Right cardiac atrium (tissue), 5 donors: ENCODE measurements around the gene USP19. TPM values are rescaled to one million over a fixed set of nuclear protein-coding genes. Genes with fewer than 3 reads are reported as not detected.

ENCODE experiments used
- ATAC-seq, 2 donors: fragments of 200-7000 bp; cut with Tn5 transposase; one replicate each; pipeline versions ENCODE4 v1.8.0 to v1.9.1; 2020; ENCODE audit warnings: moderate library complexity in 2 of 2, mild to moderate bottlenecking in 1 of 2
- DNase-seq, 3 donors: peaks; one replicate each; pipeline ENCODE4 v3.0.0-alpha.2; 2020
- H3K27ac ChIP-seq: one replicate; pipeline ENCODE4 v1.5.1; 2013; ENCODE audit warnings: mild to moderate bottlenecking, low read length, control low read depth, moderate library complexity
- H3K27me3 ChIP-seq: one replicate; pipeline ENCODE4 v1.6.1; 2013; ENCODE audit not compliant: control insufficient read depth, insufficient read depth
- H3K4me1 ChIP-seq: one replicate; pipeline ENCODE4 v1.6.1; 2013; ENCODE audit warnings: low read length; ENCODE audit not compliant: control insufficient read depth, insufficient read depth
- H3K4me3 ChIP-seq: one replicate; pipeline ENCODE4 v1.5.1; 2013; ENCODE audit warnings: low read length, control low read depth
- H3K9me3 ChIP-seq: one replicate; pipeline ENCODE4 v1.6.1; 2013; ENCODE audit warnings: low read length; ENCODE audit not compliant: control insufficient read depth
- WGBS: extraction: QIAGEN DNeasy Blood & Tissue Kit; methylation state at CpG from one replicate; pipeline ENCODE4 v1.1.7; 2013; 5-methylcytosine and 5-hydroxymethylcytosine counted together
- intact Hi-C, 4 donors: fragments of 100-400 bp; cut with DNase I; formaldehyde crosslinking; loops; one replicate each; pipeline versions ENCODE4 v1.11.0 to v1.14.0; 2022 to 2023
- long read RNA-seq, 4 donors: library from polyadenylated mRNA; unstranded; transcript quantifications; one replicate each; pipeline ENCODE4 v2.0.0, GENCODE V29; 2020 to 2021
- polyA plus RNA-seq: library from polyadenylated mRNA; stranded (reverse); fragments of 200-250 nt; gene quantifications from one replicate; pipeline ENCODE4 v1.2.3, GENCODE V29; 2013
- total RNA-seq, 4 donors: library from RNA; stranded (reverse); fragmentation: NEBNext Ultra II Directional; extraction: Animal tissue kit (Norgen Biotek cat#: 25700); gene quantifications; one replicate each; pipeline ENCODE4 v1.2.1, GENCODE V29; 2021
- donor health status: healthy with polysubstance abuse.
- donor health status: DM: no; HTN: yes; CAD: no.
- donor health status: DM: no; HTN: no; CAD: no.
- donor health status: DM: no; HTN: yes; CAD: no; lungs with severe emphysema.
- donor health status: DM: yes; HTN: yes; CAD: no.

Gene USP19
- total RNA-seq (10 to 100 TPM; 38.4 to 62.8 (median 56.1) TPM), polyA plus RNA-seq (25.5 TPM)
- long read RNA-seq, donor 1, full-length matches to known transcripts = 5 of 66 reads
- long read RNA-seq, donor 1, partial matches to known transcripts = 38 of 66 reads
- long read RNA-seq, donor 1, other reads (novel, unspliced or antisense) = 23 of 66 reads
- long read RNA-seq, donor 2, full-length matches to known transcripts = 5 of 50 reads
- long read RNA-seq, donor 2, partial matches to known transcripts = 18 of 50 reads
- long read RNA-seq, donor 2, other reads (novel, unspliced or antisense) = 27 of 50 reads
- long read RNA-seq, donor 3, full-length matches to known transcripts = 10 of 100 reads
- long read RNA-seq, donor 3, partial matches to known transcripts = 48 of 100 reads
- long read RNA-seq, donor 3, other reads (novel, unspliced or antisense) = 42 of 100 reads
- long read RNA-seq, donor 4, full-length matches to known transcripts = 7 of 57 reads
- long read RNA-seq, donor 4, partial matches to known transcripts = 22 of 57 reads
- long read RNA-seq, donor 4, other reads (novel, unspliced or antisense) = 28 of 57 reads

GRCh38 chr3:49120438-49121131 lies at the start of gene USP19:
Gene USP19, minus strand, starts transcription at chr3:49120823. Its CDS starts 1,678 bp downstream, at chr3:49119145.
- H3K4me3 ChIP-seq = peak within 1 kb of the TSS; percentile 64
- intact Hi-C loops = no loop called here

GRCh38 chr3:49166752-49167556 lies 46.3 kb upstream of the USP19 start:
- DNase-seq = peak in 1 of 3 donors; percentile 38

More at GRCh38 chr3:49120438-49121131, at the start of gene USP19:
- Histone ChIP-seq H3K4me1 (peaks cover 7% of the 10 kb centered on the region), H3K9me3 (no peaks in the 10 kb centered on the region), H3K27ac (peak within 1 kb of the TSS; percentile 96), H3K27me3 (no peaks in the 10 kb centered on the region)
- ATAC-seq (peak; percentile 91 to 92), DNase-seq (peak; percentile 96 to 99 (median 99))
- under 1% methylated on average over 70 of the region's 70 CpGs for WGBS

GRCh38 chr3:49165771-49166751 lies 45.4 kb upstream of the USP19 start, which contains the start of gene CCDC71:
Gene CCDC71, minus strand, starts transcription at chr3:49166331. Its CDS starts 2,123 bp downstream, at chr3:49164208.
- H3K4me3 ChIP-seq = peak within 1 kb of the TSS; percentile 90
- intact Hi-C loops = no loop called here
- ATAC-seq (peak; percentile 76 to 77), DNase-seq (peak; percentile 86 to 93 (median 92))
- H3K27me3 ChIP-seq = no peaks in the 10 kb centered on the region
- H3K9me3 ChIP-seq = no peaks in the 10 kb centered on the region
- 3% methylated on average over 69 of the region's 69 CpGs for WGBS
- peak within 1 kb of the TSS; percentile 92 for H3K27ac ChIP-seq
- H3K4me1 ChIP-seq = peaks cover 11% of the 10 kb centered on the region

More at GRCh38 chr3:49166752-49167556, 46.3 kb upstream of the USP19 start:
- H3K4me3 ChIP-seq = peak overlapping the region; percentile 90
- no peaks in the 10 kb centered on the region for H3K27me3 ChIP-seq
- peaks cover 11% of the 10 kb centered on the region for H3K4me1 ChIP-seq
- no peak for ATAC-seq
- no peaks in the 10 kb centered on the region for H3K9me3 ChIP-seq
- 89% methylated on average over 6 of the region's 6 CpGs for WGBS
- H3K27ac ChIP-seq = peak overlapping the region; percentile 92
- intact Hi-C loops = no loop called here

- Histone ChIP-seq H3K4me3 (peak overlapping the region; percentile 90), H3K27me3 (no peaks in the 10 kb centered on the region), H3K4me1 (peaks cover 11% of the 10 kb centered on the region), H3K9me3 (no peaks in the 10 kb centered on the region), H3K27ac (no peak overlapping the region)
- intact Hi-C loops = no loop called here
- 34% methylated on average over 6 of the region's 6 CpGs for WGBS
- DNase-seq (peak in 1 of 3 donors; percentile 25), ATAC-seq (no peak)
These were observed 44.5 kb upstream of the USP19 start for GRCh38 chr3:49164983-49165720.

- ATAC-seq (no peak), DNase-seq (peak in 1 of 3 donors; percentile 40)
- Histone ChIP-seq H3K4me3 (no peak overlapping the region), H3K9me3 (no peaks in the 10 kb centered on the region), H3K27ac (no peak overlapping the region), H3K27me3 (no peaks in the 10 kb centered on the region), H3K4me1 (peaks cover 11% of the 10 kb centered on the region)
- 89% methylated on average over 8 of the region's 8 CpGs for WGBS
- intact Hi-C loops = no loop called here
These were observed 43.0 kb upstream of the USP19 start for GRCh38 chr3:49163609-49164008.

GRCh38 chr3:49162751-49163419 lies 42.3 kb upstream of the USP19 start:
- peak in 1 of 3 donors; percentile 49 for DNase-seq
- H3K4me1 ChIP-seq = peaks cover 11% of the 10 kb centered on the region
- no peaks in the 10 kb centered on the region for H3K27me3 ChIP-seq
- WGBS = 93% methylated on average over 21 of the region's 21 CpGs
- H3K27ac ChIP-seq = no peak overlapping the region
- intact Hi-C loops = no loop called here
- ATAC-seq = no peak
- H3K9me3 ChIP-seq = no peaks in the 10 kb centered on the region
- no peak overlapping the region for H3K4me3 ChIP-seq

GRCh38 chr3:49161808-49162530 lies 41.3 kb upstream of the USP19 start:
- DNase-seq = peak in 1 of 3 donors; percentile 17
- Histone ChIP-seq H3K4me1 (peaks cover 11% of the 10 kb centered on the region), H3K4me3 (no peak overlapping the region), H3K27me3 (no peaks in the 10 kb centered on the region), H3K27ac (no peak overlapping the region), H3K9me3 (no peaks in the 10 kb centered on the region)
- no peak for ATAC-seq
- WGBS = 71% methylated on average over 3 of the region's 3 CpGs
- intact Hi-C loops = no loop called here

DNA sequence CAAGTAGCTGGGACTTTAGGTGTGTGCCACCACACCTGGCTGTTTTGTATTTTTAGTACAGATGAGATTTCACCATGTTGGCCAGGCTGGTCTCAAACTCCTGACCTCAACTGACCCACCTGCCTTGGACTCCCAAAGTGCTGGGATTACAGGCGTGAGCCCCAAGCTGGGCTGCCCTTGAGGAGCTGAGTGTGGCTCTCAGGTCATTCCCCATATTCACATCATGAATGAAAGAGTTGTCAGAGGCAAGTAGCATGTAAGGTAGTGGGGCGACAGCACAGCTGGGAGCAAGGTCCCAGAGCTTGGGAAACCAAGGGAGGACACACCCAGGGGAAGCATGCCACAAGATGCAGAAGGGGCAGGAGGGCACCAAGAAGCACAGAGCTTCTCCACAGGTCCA lies 40.6 kb upstream of the USP19 start:
- Histone ChIP-seq H3K4me1 (peaks cover 7% of the 10 kb centered on the region), H3K27me3 (no peaks in the 10 kb centered on the region), H3K9me3 (no peaks in the 10 kb centered on the region), H3K4me3 (no peak overlapping the region), H3K27ac (no peak overlapping the region)
- ATAC-seq (no peak), DNase-seq (peak in 1 of 3 donors; percentile 31)
- WGBS = 93% methylated on average over 2 of the region's 2 CpGs
- intact Hi-C loops = no loop called here
